ENCODE results near the gene ACBD3.
"Not testable (repeated sequence)": the region's sequence is repeated elsewhere in the genome, so short reads cannot be mapped to it uniquely, and the experiment has no call there.

Gene ACBD3

GRCh38 chr1:226186124-226187018 is at the start of gene ACBD3:
Gene ACBD3 (minus strand): TSS chr1:226186741. CDS start chr1:226186675, 66 bp downstream.
- peak; percentile 60 to 65 for DNase-seq (ENCODE audit: low read depth in 2 of 2)

- DNase-seq (ENCODE audit: low read depth in 2 of 2), result no peak
Observed at GRCh38 chr1:226233806-226234205, 47.3 kb upstream of the ACBD3 start.

GRCh38 chr1:226233293-226233692 is 46.8 kb upstream of the ACBD3 start:
- no peak for DNase-seq (ENCODE audit: low read depth in 2 of 2)

GRCh38 chr1:226226601-226227000 is 40.1 kb upstream of the ACBD3 start:
- no peak for DNase-seq (ENCODE audit: low read depth in 2 of 2)

- no peak for DNase-seq (ENCODE audit: low read depth in 2 of 2)
Observed at GRCh38 chr1:226223786-226224244, 37.3 kb upstream of the ACBD3 start.

- no peak for DNase-seq (ENCODE audit: low read depth in 2 of 2)
Observed at GRCh38 chr1:226223157-226223785, 36.7 kb upstream of the ACBD3 start, which contains the start of gene MIXL1. Gene MIXL1 (plus strand): TSS chr1:226223664. CDS start chr1:226223682, 18 bp downstream.

- no peak for DNase-seq (ENCODE audit: low read depth in 2 of 2)
Observed at GRCh38 chr1:226222686-226223085, 36.1 kb upstream of the ACBD3 start.

GRCh38 chr1:226220473-226221189 is 34.1 kb upstream of the ACBD3 start:
- no peak for DNase-seq (ENCODE audit: low read depth in 2 of 2)

GRCh38 chr1:226217273-226217672 is 30.7 kb upstream of the ACBD3 start:
- no peak for DNase-seq (ENCODE audit: low read depth in 2 of 2)

GRCh38 chr1:226216056-226216455 is 29.5 kb upstream of the ACBD3 start:
- DNase-seq (ENCODE audit: low read depth in 2 of 2), result no peak

GRCh38 chr1:226215239-226215638 is 28.7 kb upstream of the ACBD3 start:
- DNase-seq (ENCODE audit: low read depth in 2 of 2), result no peak

GRCh38 chr1:226212545-226212944 is 26.0 kb upstream of the ACBD3 start:
- DNase-seq (ENCODE audit: low read depth in 2 of 2), result no peak

- DNase-seq (ENCODE audit: low read depth in 2 of 2), result no peak
Observed at GRCh38 chr1:226211181-226211821, 24.8 kb upstream of the ACBD3 start.

GRCh38 chr1:226210571-226211176 is 24.1 kb upstream of the ACBD3 start:
- no peak for DNase-seq (ENCODE audit: low read depth in 2 of 2)

- DNase-seq (ENCODE audit: low read depth in 2 of 2), result no peak
Observed at GRCh38 chr1:226209307-226210059, 22.9 kb upstream of the ACBD3 start.

GRCh38 chr1:226207048-226207447 is 20.5 kb upstream of the ACBD3 start:
- DNase-seq (ENCODE audit: low read depth in 2 of 2), result no peak

GRCh38 chr1:226204198-226204597 is 17.7 kb upstream of the ACBD3 start:
- no peak for DNase-seq (ENCODE audit: low read depth in 2 of 2)

GRCh38 chr1:226203655-226204054 is 17.1 kb upstream of the ACBD3 start:
- DNase-seq (ENCODE audit: low read depth in 2 of 2), result no peak

GRCh38 chr1:226203240-226203639 is 16.7 kb upstream of the ACBD3 start:
- no peak for DNase-seq (ENCODE audit: low read depth in 2 of 2)

GRCh38 chr1:226202666-226203065 is 16.1 kb upstream of the ACBD3 start:
- DNase-seq (ENCODE audit: low read depth in 2 of 2), result not testable (repeated sequence)

- DNase-seq (ENCODE audit: low read depth in 2 of 2), result no peak
Observed at GRCh38 chr1:226202246-226202645, 15.7 kb upstream of the ACBD3 start.

Data from stimulated activated CD8-positive, alpha-beta memory T cell treated with anti-CD3 and anti-CD28 coated beads, Interleukin-2, amount 100 ng/mL, for 1 hour (primary cell).